ENCODE data around the gene DUS3L.

Gene DUS3L

GRCh38 chr19:5790559-5791520, at the start of gene DUS3L:
DUS3L (minus strand) TSS chr19:5791163; CDS start chr19:5791141, 22 bp downstream.
- DNase-seq: peak; percentile 97 to 98

- DNase-seq: no peak
These were observed 48.4 kb upstream of the DUS3L start, which contains the start of gene FUT6 for GRCh38 chr19:5839065-5840017. FUT6 (minus strand) TSS chr19:5839702; CDS start chr19:5832567, 7,135 bp downstream.

- DNase-seq: no peak
These were observed 47.5 kb upstream of the DUS3L start for GRCh38 chr19:5838353-5839064.

GRCh38 chr19:5837761-5838352, 46.9 kb upstream of the DUS3L start:
- no peak for DNase-seq

GRCh38 chr19:5832527-5833216, 41.7 kb upstream of the DUS3L start:
- no peak for DNase-seq

- no peak for DNase-seq
These were observed 41.1 kb upstream of the DUS3L start for GRCh38 chr19:5832061-5832460.

- no peak for DNase-seq
These were observed 40.2 kb upstream of the DUS3L start for GRCh38 chr19:5831159-5831558.

- no peak for DNase-seq
These were observed 38.8 kb upstream of the DUS3L start for GRCh38 chr19:5829567-5830310.

- DNase-seq: peak; percentile 7 to 8
These were observed 38.0 kb upstream of the DUS3L start for GRCh38 chr19:5828661-5829566.

GRCh38 chr19:5827891-5828660, 37.1 kb upstream of the DUS3L start:
- peak; percentile 94 for DNase-seq

GRCh38 chr19:5827342-5827890, 36.5 kb upstream of the DUS3L start:
- DNase-seq: no peak

- peak; percentile 22 to 26 for DNase-seq
These were observed 35.8 kb upstream of the DUS3L start for GRCh38 chr19:5826531-5827341.

- DNase-seq: no peak
These were observed 34.2 kb upstream of the DUS3L start for GRCh38 chr19:5825178-5825577.

- no peak for DNase-seq
These were observed 33.8 kb upstream of the DUS3L start for GRCh38 chr19:5824751-5825150.

GRCh38 chr19:5823579-5824281, 32.8 kb upstream of the DUS3L start:
- no peak for DNase-seq

GRCh38 chr19:5822181-5822844, 31.4 kb upstream of the DUS3L start:
- no peak for DNase-seq

Measured in CD4-positive, alpha-beta T cell treated with Interleukin-1 beta for 1 hour (primary cell).